Measurements from ENCODE around the gene SKI.
A peak's percentile ranks its signal among the peaks of the same experiment; 100 is the strongest.

SKI gene

GRCh38 chr1:2228157-2228594 lies at the start of gene SKI:
Gene SKI, plus strand, starts transcription at chr1:2228319. Its CDS starts 448 bp downstream, at chr1:2228767.
- Histone ChIP-seq H3K27ac (peak within 1 kb of the TSS; percentile 98 to 100), H3K4me3 (peak within 1 kb of the TSS; percentile 97)
- DNase-seq (ENCODE audit: low spot score): no peak
- no peak for TF ChIP-seq CTCF (IDR thresholded peaks at IDR 0.05)

GRCh38 chr1:2178875-2179274 lies 49.2 kb upstream of the SKI start:
- H3K4me3 ChIP-seq: no peak overlapping the region
- no peak overlapping the region for H3K27ac ChIP-seq
- TF ChIP-seq CTCF (IDR thresholded peaks at IDR 0.05): no peak
- no peak for DNase-seq (ENCODE audit: low spot score)

- TF ChIP-seq CTCF (IDR thresholded peaks at IDR 0.05): no peak
- no peak overlapping the region for H3K4me3 ChIP-seq
- DNase-seq (ENCODE audit: low spot score): no peak
- no peak overlapping the region for H3K27ac ChIP-seq
These were observed 48.7 kb upstream of the SKI start for GRCh38 chr1:2179283-2180013.

GRCh38 chr1:2180297-2181245 lies 47.5 kb upstream of the SKI start:
- no peak for TF ChIP-seq CTCF (IDR thresholded peaks at IDR 0.05)
- DNase-seq (ENCODE audit: low spot score): no peak
- Histone ChIP-seq H3K27ac (no peak overlapping the region), H3K4me3 (no peak overlapping the region)

GRCh38 chr1:2181271-2181670 lies 46.8 kb upstream of the SKI start:
- TF ChIP-seq CTCF (IDR thresholded peaks at IDR 0.05): no peak
- no peak overlapping the region for H3K27ac ChIP-seq
- DNase-seq (ENCODE audit: low spot score): no peak
- no peak overlapping the region for H3K4me3 ChIP-seq

GRCh38 chr1:2181752-2182151 lies 46.4 kb upstream of the SKI start:
- no peak for DNase-seq (ENCODE audit: low spot score)
- Histone ChIP-seq H3K27ac (no peak overlapping the region), H3K4me3 (no peak overlapping the region)
- no peak for TF ChIP-seq CTCF (IDR thresholded peaks at IDR 0.05)
